Stimulated activated CD8-positive, alpha-beta memory T cell treated with anti-CD3 and anti-CD28 coated beads, Interleukin-7, amount 100 ng/mL, for 48 hours (primary cell): Measurements from ENCODE around the gene TENM4.

Experiments
- DNase-seq, 2 donors: peaks; one replicate each; pipeline ENCODE4 v3.0.0-alpha.2; 2020; ENCODE audit warnings: low read depth in 1 of 2; ENCODE audit errors: extremely low read depth in 1 of 2

Gene TENM4

GRCh38 chr11:79449040-79449439, 8.2 kb upstream of the TENM4 start:
- no peak for DNase-seq

- no peak for DNase-seq
Measured at GRCh38 chr11:79447038-79447786, 6.4 kb upstream of the TENM4 start.

- DNase-seq: no peak
Measured at GRCh38 chr11:79444923-79445322, 4.1 kb upstream of the TENM4 start.

GRCh38 chr11:79441461-79441875, 638 bp upstream of the TENM4 start:
- DNase-seq: no peak

- no peak for DNase-seq
Measured at GRCh38 chr11:79439886-79440570, 802 bp downstream of the TENM4 start.

- DNase-seq: no peak
Measured at GRCh38 chr11:79439410-79439885, 1.4 kb downstream of the TENM4 start.

- DNase-seq: no peak
Measured at GRCh38 chr11:79438631-79439409, 2.0 kb downstream of the TENM4 start.

GRCh38 chr11:79437981-79438630, 2.7 kb downstream of the TENM4 start:
- no peak for DNase-seq

GRCh38 chr11:79437278-79437980, 3.4 kb downstream of the TENM4 start:
- DNase-seq: no peak

- DNase-seq: no peak
Measured at GRCh38 chr11:79436919-79437277, 3.9 kb downstream of the TENM4 start.

- no peak for DNase-seq
Measured at GRCh38 chr11:79434283-79434682, 6.5 kb downstream of the TENM4 start.

- no peak for DNase-seq
Measured at GRCh38 chr11:79432138-79432537, 8.7 kb downstream of the TENM4 start.

- DNase-seq: no peak
Measured at GRCh38 chr11:79431535-79431934, 9.3 kb downstream of the TENM4 start.

- no peak for DNase-seq
Measured at GRCh38 chr11:79430280-79430679, 10.6 kb downstream of the TENM4 start.

- DNase-seq: no peak
Measured at GRCh38 chr11:79428406-79428805, 12.4 kb downstream of the TENM4 start.

GRCh38 chr11:79427611-79428327, 13.1 kb downstream of the TENM4 start:
- DNase-seq: no peak

- DNase-seq: no peak
Measured at GRCh38 chr11:79427126-79427525, 13.7 kb downstream of the TENM4 start.

- no peak for DNase-seq
Measured at GRCh38 chr11:79425463-79425862, 15.4 kb downstream of the TENM4 start.

- DNase-seq: no peak
Measured at GRCh38 chr11:79423736-79424135, 17.1 kb downstream of the TENM4 start.

GRCh38 chr11:79422866-79423265, 18.0 kb downstream of the TENM4 start:
- DNase-seq: no peak
